Esophagus muscularis mucosa (tissue), 4 donors: ENCODE data around the gene ZMIZ1.
A peak's percentile ranks its signal among the peaks of the same experiment; 100 is the strongest.

Experiments used
- CTCF ChIP-seq, 3 experiments: fragments of 200-600 bp in 2 of 3; fragments of 450-650 bp in 1 of 3; sonication (generic) in 2 of 3; IDR thresholded peaks; one replicate each; pipeline ENCODE4 v1.5.1; 2017 to 2019; ENCODE audit warnings: antibody characterized with exemption in 3 of 3, mild to moderate bottlenecking in 2 of 3, moderate library complexity in 1 of 3
- EP300 ChIP-seq: sonication (generic); formaldehyde crosslinking; IDR thresholded peaks from one replicate; pipeline ENCODE4 v1.6.1; 2017; ENCODE audit warnings: antibody characterized with exemption
- POLR2A ChIP-seq: fragments of 450-650 bp; IDR thresholded peaks from one replicate; pipeline ENCODE4 v1.6.1; 2017; ENCODE audit warnings: antibody characterized with exemption, moderate library complexity, mild to moderate bottlenecking, low read depth
- POLR2AphosphoS5 ChIP-seq, 2 donors: sonication (generic); formaldehyde crosslinking; IDR thresholded peaks; one replicate each; pipeline ENCODE4 v1.6.1; 2017; ENCODE audit warnings: antibody characterized with exemption in 2 of 2

GRCh38 chr10:79292891-79293746 lies 224.4 kb downstream of the ZMIZ1 start:
- TF ChIP-seq POLR2AphosphoS5 (IDR thresholded peaks at IDR 0.05): no peak
- TF ChIP-seq CTCF (IDR thresholded peaks at IDR 0.05): peak in 1 of 3 experiments; percentile 53
- no peak for TF ChIP-seq POLR2A
- TF ChIP-seq EP300: no peak
